Endothelial cell of umbilical vein (primary cell): Measurements from ENCODE around the gene ADGRL3. TPM values are rescaled to one million over a fixed set of nuclear protein-coding genes. Genes with fewer than 3 reads are reported as not detected.

Source experiments
- BruUV-seq: library from RNA; stranded (reverse); fragments of 400-500 nt; replicated peaks from 2 replicates; lab custom pipeline; 2021; lab: Mats Ljungman, UMichigan
- CTCF ChIA-PET: fragments of 300-600, 350-600 bp; sonication (Branson Sonifier 250); formaldehyde crosslinking; loops from one replicate; lab custom pipeline; 2021; ENCODE audit warnings: antibody characterized with exemption, inconsistent platforms; lab: Charles Lee
- POLR2A ChIA-PET: fragments of 300-600, 350-600 bp; sonication (Branson Sonifier 250); formaldehyde crosslinking; loops from one replicate; lab custom pipeline; 2021; ENCODE audit warnings: antibody characterized with exemption, inconsistent platforms; lab: Charles Lee
- DNase-seq: peaks from one replicate; pipeline ENCODE4 v3.0.0-alpha.2; 2011; ENCODE audit warnings: low read depth, low spot score
- FAIRE-seq: peaks from 2 replicates; lab custom pipeline; 2011; peaks lifted over from hg19 to GRCh38; lab: Jason Lieb, UNC
- H2AFZ ChIP-seq: 2 replicates; pipeline ENCODE4 v1.6.0; 2012; ENCODE audit warnings: low read depth, low read length, control low read depth, inconsistent platforms
- H3K27ac ChIP-seq: 2 replicates; pipeline ENCODE4 v1.5.1; 2011; ENCODE audit warnings: low read depth, mild to moderate bottlenecking, control low read depth, low read length, moderate library complexity; ENCODE audit not compliant: insufficient read depth
- H3K27me3 ChIP-seq, 2 experiments: 2 replicates each; pipeline versions ENCODE4 v1.6.0 to v1.6.1; 2011; ENCODE audit warnings: low read length in 2 of 2, mixed read lengths in 1 of 2; ENCODE audit not compliant: control insufficient read depth in 2 of 2, insufficient read depth in 2 of 2
- H3K36me3 ChIP-seq, 2 experiments: 2 replicates in 1 of 2; 3 replicates in 1 of 2; pipeline ENCODE4 v1.5.1; 2011; ENCODE audit warnings: low read length in 2 of 2, mild to moderate bottlenecking in 1 of 2, moderate library complexity in 1 of 2; ENCODE audit not compliant: control insufficient read depth in 2 of 2, insufficient read depth in 2 of 2; ENCODE audit errors: extremely low read depth in 1 of 2
- H3K4me1 ChIP-seq: 3 replicates; pipeline ENCODE4 v1.5.1; 2011; ENCODE audit warnings: mild to moderate bottlenecking, low read length; ENCODE audit not compliant: control insufficient read depth, insufficient read depth; ENCODE audit errors: extremely low read depth
- H3K4me2 ChIP-seq: 2 replicates; pipeline ENCODE4 v1.6.1; 2011; ENCODE audit warnings: low read length, control low read depth, mixed read lengths; ENCODE audit not compliant: insufficient read depth
- H3K4me3 ChIP-seq, 3 experiments: fragments of 200-600 bp in 1 of 3; sonication (generic), shearing (Covaris generic) in 1 of 3; replicated peaks in 1 of 3; 2 replicates each; pipeline ENCODE4 v1.5.1; 2011 to 2016; ENCODE audit warnings: control low read depth in 3 of 3, low read length in 3 of 3, mild to moderate bottlenecking in 2 of 3, inconsistent platforms in 1 of 3, low read depth in 1 of 3, moderate library complexity in 1 of 3; ENCODE audit not compliant: insufficient read depth in 1 of 3
- H3K79me2 ChIP-seq: 2 replicates; pipeline ENCODE4 v1.6.0; 2012; ENCODE audit warnings: low read length, inconsistent platforms; ENCODE audit not compliant: control insufficient read depth, insufficient read depth
- H3K9ac ChIP-seq: replicated peaks from 2 replicates; pipeline ENCODE3; 2011; ENCODE audit warnings: low read length, control low read depth; ENCODE audit not compliant: insufficient read depth; ENCODE audit errors: extremely low read depth
- H3K9me1 ChIP-seq: replicated peaks from 3 replicates; pipeline ENCODE4 v1.6.0; 2011; ENCODE audit warnings: mild to moderate bottlenecking, low read length; ENCODE audit not compliant: control insufficient read depth, insufficient read depth; ENCODE audit errors: extremely low read depth
- H3K9me3 ChIP-seq: replicated peaks from 2 replicates; pipeline ENCODE4 v1.5.1; 2012; ENCODE audit warnings: low read length, inconsistent platforms; ENCODE audit not compliant: control insufficient read depth, insufficient read depth
- H4K20me1 ChIP-seq: replicated peaks from 2 replicates; pipeline ENCODE3; 2011; ENCODE audit warnings: mild to moderate bottlenecking, low read length; ENCODE audit not compliant: control insufficient read depth, insufficient read depth; ENCODE audit errors: extremely low read depth
- EZH2 ChIP-seq: IDR thresholded peaks from 2 replicates; pipeline ENCODE4 v1.6.1; 2012; ENCODE audit warnings: borderline replicate concordance, low read depth, mild to moderate bottlenecking, moderate library complexity, low read length, inconsistent platforms; ENCODE audit not compliant: severe bottlenecking
- FOS ChIP-seq: IDR thresholded peaks from 2 replicates; pipeline ENCODE4 v1.6.1; 2011; ENCODE audit warnings: mild to moderate bottlenecking, low read length, moderate library complexity, borderline replicate concordance; ENCODE audit not compliant: insufficient read depth
- GATA2 ChIP-seq: IDR thresholded peaks from 2 replicates; pipeline ENCODE4 v1.7.0; 2011; ENCODE audit warnings: low read depth, mild to moderate bottlenecking, moderate library complexity, mixed read lengths, low read length; ENCODE audit not compliant: insufficient read length, insufficient read depth
- JUN ChIP-seq: IDR thresholded peaks from 2 replicates; pipeline ENCODE4 v1.6.1; 2011; ENCODE audit warnings: borderline replicate concordance, low read depth; ENCODE audit not compliant: insufficient read length, insufficient read depth
- MYC ChIP-seq: IDR thresholded peaks from one replicate; pipeline ENCODE4 v1.6.1; 2011; ENCODE audit warnings: mild to moderate bottlenecking, low read depth, low read length
- POLR2A ChIP-seq: IDR thresholded peaks from 2 replicates; pipeline ENCODE4 v1.6.1; 2012; ENCODE audit warnings: low read depth, mild to moderate bottlenecking, control low read depth, low read length
- POLR2AphosphoS5 ChIP-seq: IDR thresholded peaks from 2 replicates; pipeline ENCODE4 v1.6.1; 2012; ENCODE audit warnings: low read depth, mild to moderate bottlenecking, control low read depth, low read length, moderate library complexity; ENCODE audit not compliant: insufficient read depth
- dilution Hi-C: fragments of 300-500 bp; cut with MboI; formaldehyde crosslinking; loops from one replicate; pipeline ENCODE4 v1.15.0; 2019; ENCODE audit warnings: low sequenced_read_pairs; ENCODE audit not compliant: extremely low pct_ligation_motif_present
- intact Hi-C: fragments of 100-400 bp; cut with micrococcal nuclease; formaldehyde crosslinking; loops from one replicate; pipeline ENCODE4 v1.10.0; 2022
- polyA plus RNA-seq, 4 experiments: library from polyadenylated mRNA; depleted of rRNA in 3 of 4; stranded (reverse) in 3 of 4; unstranded in 1 of 4; fragments of >200 nt; gene quantifications; 2 replicates each; pipeline versions ENCODE4 v1.2.1 to v1.2.3, GENCODE V29; 2011 to 2012; ENCODE audit warnings: missing spikeins in 1 of 4
- total RNA-seq: library from RNA; stranded (reverse); gene quantifications from 2 replicates; pipeline ENCODE4 v1.2.3, GENCODE V29; 2021
- TF ChIP-seq, protein P1 (sequence below): IDR thresholded peaks from 2 replicates; pipeline ENCODE4 v1.6.1; 2011; ENCODE audit not compliant: insufficient read depth, insufficient read length
- TF ChIP-seq, protein P2 (sequence below), 2 donors: IDR thresholded peaks; 1 replicate in 1 of 2; 2 replicates in 1 of 2; pipeline ENCODE4 v1.5.1; 2011; ENCODE audit warnings: low read length in 2 of 2, mild to moderate bottlenecking in 2 of 2, moderate library complexity in 2 of 2, control low read depth in 1 of 2, inconsistent platforms in 1 of 2, low read depth in 1 of 2; ENCODE audit not compliant: insufficient read depth in 1 of 2; ENCODE audit errors: extremely low read depth in 1 of 2

Gene ADGRL3
- total and polyA plus RNA-seq, 2 donors (not counting 3 experiments of a cell fraction or from before 2014, with no cell fraction given) = not detected

DNA sequence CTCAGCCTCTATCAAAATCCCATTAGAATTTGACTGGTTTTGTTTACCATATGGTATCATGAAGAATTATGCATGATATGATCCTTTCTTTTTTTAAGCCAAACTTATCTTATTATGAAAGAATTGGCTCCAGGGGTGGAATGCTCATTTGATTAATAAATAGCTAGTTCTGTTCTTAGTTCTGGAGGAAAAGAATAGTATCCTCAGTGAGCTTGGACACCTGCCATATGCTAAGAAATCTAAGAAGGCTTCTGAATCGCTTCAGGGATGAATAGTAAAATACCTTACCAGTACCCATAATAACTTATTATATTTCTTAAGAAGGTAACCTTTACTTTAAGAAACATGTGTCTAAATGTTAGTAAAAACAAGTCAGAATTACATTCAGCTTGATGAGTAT is 803.6 kb downstream of the ADGRL3 start:
- Histone ChIP-seq H3K9me3 (no peaks in the 10 kb centered on the region), H3K27ac (no peak overlapping the region), H3K9me1 (peaks cover 2% of the 10 kb centered on the region), H3K9ac (no peak overlapping the region), H3K4me3 (no peak overlapping the region), H3K27me3 (no peaks in the 10 kb centered on the region), H3K4me1 (no peaks in the 10 kb centered on the region), H2AFZ (no peak overlapping the region), H3K79me2 (no peaks in the 10 kb centered on the region), H3K36me3 (no peaks in the 10 kb centered on the region), H4K20me1 (no peaks in the 10 kb centered on the region), H3K4me2 (no peak overlapping the region)
- no TSS peak for BruUV-seq
- DNase-seq (no peak), FAIRE-seq (no peak)
- TF ChIP-seq JUN (no peak), FOS (no peak), POLR2AphosphoS5 (no peak), EZH2 (no peak), POLR2A (no peak), GATA2 (no peak), MYC (no peak)
- TF ChIP-seq, protein P1, sequence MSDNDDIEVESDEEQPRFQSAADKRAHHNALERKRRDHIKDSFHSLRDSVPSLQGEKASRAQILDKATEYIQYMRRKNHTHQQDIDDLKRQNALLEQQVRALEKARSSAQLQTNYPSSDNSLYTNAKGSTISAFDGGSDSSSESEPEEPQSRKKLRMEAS = no peak
- CTCF ChIA-PET = no interaction called here
- dilution Hi-C loops = no loop called here
- POLR2A ChIA-PET = no interaction called here
- intact Hi-C loops = no loop called here

DNA sequence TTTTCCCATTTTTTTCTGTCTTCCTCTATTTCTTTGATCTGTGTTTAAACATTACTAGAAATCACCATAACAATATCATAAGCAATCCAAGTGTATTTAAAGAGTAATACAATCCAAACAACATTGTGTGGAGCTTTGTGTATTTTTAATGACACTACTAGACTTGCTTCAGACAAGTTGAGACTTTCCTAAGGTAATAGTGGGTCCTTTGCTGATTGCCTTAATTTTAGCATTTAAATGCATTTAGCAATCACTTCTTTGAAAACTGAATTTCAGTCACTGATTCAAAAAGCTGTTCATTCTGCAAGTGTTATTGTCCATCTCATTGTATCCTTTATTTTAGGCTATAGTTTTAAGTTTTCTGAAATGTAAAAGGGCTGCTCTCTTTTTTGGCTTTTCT is 804.8 kb downstream of the ADGRL3 start:
- Histone ChIP-seq H3K27me3 (no peaks in the 10 kb centered on the region), H3K36me3 (no peaks in the 10 kb centered on the region), H3K79me2 (no peaks in the 10 kb centered on the region), H3K4me1 (no peaks in the 10 kb centered on the region), H3K9ac (no peak overlapping the region), H4K20me1 (no peaks in the 10 kb centered on the region), H3K4me2 (no peak overlapping the region), H2AFZ (no peak overlapping the region), H3K27ac (no peak overlapping the region), H3K9me1 (peaks cover 2% of the 10 kb centered on the region), H3K4me3 (no peak overlapping the region), H3K9me3 (no peaks in the 10 kb centered on the region)
- dilution Hi-C loops = no loop called here
- DNase-seq (no peak), FAIRE-seq (no peak)
- BruUV-seq = no TSS peak
- ChIA-PET CTCF (no interaction called here), POLR2A (no interaction called here)
- TF ChIP-seq EZH2 (no peak), POLR2AphosphoS5 (no peak), GATA2 (no peak), POLR2A (no peak)
- TF ChIP-seq, protein P1 = no peak
- TF ChIP-seq, protein P2, sequence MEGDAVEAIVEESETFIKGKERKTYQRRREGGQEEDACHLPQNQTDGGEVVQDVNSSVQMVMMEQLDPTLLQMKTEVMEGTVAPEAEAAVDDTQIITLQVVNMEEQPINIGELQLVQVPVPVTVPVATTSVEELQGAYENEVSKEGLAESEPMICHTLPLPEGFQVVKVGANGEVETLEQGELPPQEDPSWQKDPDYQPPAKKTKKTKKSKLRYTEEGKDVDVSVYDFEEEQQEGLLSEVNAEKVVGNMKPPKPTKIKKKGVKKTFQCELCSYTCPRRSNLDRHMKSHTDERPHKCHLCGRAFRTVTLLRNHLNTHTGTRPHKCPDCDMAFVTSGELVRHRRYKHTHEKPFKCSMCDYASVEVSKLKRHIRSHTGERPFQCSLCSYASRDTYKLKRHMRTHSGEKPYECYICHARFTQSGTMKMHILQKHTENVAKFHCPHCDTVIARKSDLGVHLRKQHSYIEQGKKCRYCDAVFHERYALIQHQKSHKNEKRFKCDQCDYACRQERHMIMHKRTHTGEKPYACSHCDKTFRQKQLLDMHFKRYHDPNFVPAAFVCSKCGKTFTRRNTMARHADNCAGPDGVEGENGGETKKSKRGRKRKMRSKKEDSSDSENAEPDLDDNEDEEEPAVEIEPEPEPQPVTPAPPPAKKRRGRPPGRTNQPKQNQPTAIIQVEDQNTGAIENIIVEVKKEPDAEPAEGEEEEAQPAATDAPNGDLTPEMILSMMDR (IDR thresholded peaks at IDR 0.05; ENCODE audit: extremely low read depth in 1 of 2, insufficient read depth in 1 of 2, low read depth in 1 of 2, low read length in 2 of 2) = no peak
- intact Hi-C loops = no loop called here
